HG03175 (cell line): Measurements from ENCODE around the gene UBE3B.
"Not testable (repeated sequence)": the region's sequence is repeated elsewhere in the genome, so short reads cannot be mapped to it uniquely, and the experiment has no call there.

ENCODE experiments used
- ATAC-seq: cut with Tn5 transposase; IDR thresholded peaks from one replicate; pipeline ENCODE4 v1.9.1; 2021; ENCODE audit warnings: mild to moderate bottlenecking, moderate library complexity; ENCODE audit not compliant: unreplicated experiment

Gene UBE3B

GRCh38 chr12:109473526-109474270 lies 3.7 kb upstream of the UBE3B start:
- ATAC-seq, result not testable (repeated sequence)

GRCh38 chr12:109475121-109475520 lies 2.3 kb upstream of the UBE3B start:
- ATAC-seq, result no peak

GRCh38 chr12:109475993-109476806 lies 1.2 kb upstream of the UBE3B start:
- ATAC-seq, result no peak

GRCh38 chr12:109476807-109477184 lies 638 bp upstream of the UBE3B start:
- ATAC-seq, result no peak

GRCh38 chr12:109477963-109478315 lies 505 bp downstream of the UBE3B start:
- no peak for ATAC-seq

- ATAC-seq, result no peak
Measured at GRCh38 chr12:109479761-109480160, 2.3 kb downstream of the UBE3B start.

- ATAC-seq, result no peak
Measured at GRCh38 chr12:109480356-109480755, 2.9 kb downstream of the UBE3B start.

GRCh38 chr12:109481863-109482262 lies 4.4 kb downstream of the UBE3B start:
- no peak for ATAC-seq

- no peak for ATAC-seq
Measured at GRCh38 chr12:109482491-109482890, 5.1 kb downstream of the UBE3B start.

- no peak for ATAC-seq
Measured at GRCh38 chr12:109482894-109483293, 5.5 kb downstream of the UBE3B start.

GRCh38 chr12:109483346-109483745 lies 5.9 kb downstream of the UBE3B start:
- ATAC-seq, result no peak

GRCh38 chr12:109485201-109485600 lies 7.8 kb downstream of the UBE3B start:
- ATAC-seq, result no peak

GRCh38 chr12:109487181-109488050 lies 10.0 kb downstream of the UBE3B start:
- no peak for ATAC-seq

- no peak for ATAC-seq
Measured at GRCh38 chr12:109488051-109488665, 10.7 kb downstream of the UBE3B start.

- no peak for ATAC-seq
Measured at GRCh38 chr12:109489016-109489954, 11.9 kb downstream of the UBE3B start.

- no peak for ATAC-seq
Measured at GRCh38 chr12:109489955-109490565, 12.6 kb downstream of the UBE3B start.

- no peak for ATAC-seq
Measured at GRCh38 chr12:109491671-109492070, 14.2 kb downstream of the UBE3B start.

GRCh38 chr12:109492371-109492770 lies 14.9 kb downstream of the UBE3B start:
- ATAC-seq, result no peak

GRCh38 chr12:109493090-109493489 lies 15.7 kb downstream of the UBE3B start:
- ATAC-seq, result no peak
